Endothelial cell of umbilical vein (primary cell): ENCODE results near the gene RHOG. TPM values are rescaled to one million over a fixed set of nuclear protein-coding genes. Genes with fewer than 3 reads are reported as not detected.

Experiments used
- BruUV-seq: library from RNA; stranded (reverse); fragments of 400-500 nt; replicated peaks from 2 replicates; lab custom pipeline; 2021; lab: Mats Ljungman, UMichigan
- CTCF ChIA-PET: fragments of 300-600, 350-600 bp; sonication (Branson Sonifier 250); formaldehyde crosslinking; loops from one replicate; lab custom pipeline; 2021; ENCODE audit warnings: antibody characterized with exemption, inconsistent platforms; lab: Charles Lee
- POLR2A ChIA-PET: fragments of 300-600, 350-600 bp; sonication (Branson Sonifier 250); formaldehyde crosslinking; loops from one replicate; lab custom pipeline; 2021; ENCODE audit warnings: antibody characterized with exemption, inconsistent platforms; lab: Charles Lee
- DNase-seq: peaks from one replicate; pipeline ENCODE4 v3.0.0-alpha.2; 2011; ENCODE audit warnings: low read depth, low spot score
- FAIRE-seq: peaks from 2 replicates; lab custom pipeline; 2011; peaks lifted over from hg19 to GRCh38; lab: Jason Lieb, UNC
- H2AFZ ChIP-seq: 2 replicates; pipeline ENCODE4 v1.6.0; 2012; ENCODE audit warnings: low read depth, low read length, control low read depth, inconsistent platforms
- H3K27ac ChIP-seq: 2 replicates; pipeline ENCODE4 v1.5.1; 2011; ENCODE audit warnings: low read depth, mild to moderate bottlenecking, control low read depth, low read length, moderate library complexity; ENCODE audit not compliant: insufficient read depth
- H3K27me3 ChIP-seq, 2 experiments: 2 replicates each; pipeline versions ENCODE4 v1.6.0 to v1.6.1; 2011; ENCODE audit warnings: low read length in 2 of 2, mixed read lengths in 1 of 2; ENCODE audit not compliant: control insufficient read depth in 2 of 2, insufficient read depth in 2 of 2
- H3K36me3 ChIP-seq, 2 experiments: 2 replicates in 1 of 2; 3 replicates in 1 of 2; pipeline ENCODE4 v1.5.1; 2011; ENCODE audit warnings: low read length in 2 of 2, mild to moderate bottlenecking in 1 of 2, moderate library complexity in 1 of 2; ENCODE audit not compliant: control insufficient read depth in 2 of 2, insufficient read depth in 2 of 2; ENCODE audit errors: extremely low read depth in 1 of 2
- H3K4me1 ChIP-seq: 3 replicates; pipeline ENCODE4 v1.5.1; 2011; ENCODE audit warnings: mild to moderate bottlenecking, low read length; ENCODE audit not compliant: control insufficient read depth, insufficient read depth; ENCODE audit errors: extremely low read depth
- H3K4me2 ChIP-seq: 2 replicates; pipeline ENCODE4 v1.6.1; 2011; ENCODE audit warnings: low read length, control low read depth, mixed read lengths; ENCODE audit not compliant: insufficient read depth
- H3K4me3 ChIP-seq, 3 experiments: fragments of 200-600 bp in 1 of 3; sonication (generic), shearing (Covaris generic) in 1 of 3; replicated peaks in 1 of 3; 2 replicates each; pipeline ENCODE4 v1.5.1; 2011 to 2016; ENCODE audit warnings: control low read depth in 3 of 3, low read length in 3 of 3, mild to moderate bottlenecking in 2 of 3, inconsistent platforms in 1 of 3, low read depth in 1 of 3, moderate library complexity in 1 of 3; ENCODE audit not compliant: insufficient read depth in 1 of 3
- H3K79me2 ChIP-seq: 2 replicates; pipeline ENCODE4 v1.6.0; 2012; ENCODE audit warnings: low read length, inconsistent platforms; ENCODE audit not compliant: control insufficient read depth, insufficient read depth
- H3K9ac ChIP-seq: replicated peaks from 2 replicates; pipeline ENCODE3; 2011; ENCODE audit warnings: low read length, control low read depth; ENCODE audit not compliant: insufficient read depth; ENCODE audit errors: extremely low read depth
- H3K9me1 ChIP-seq: replicated peaks from 3 replicates; pipeline ENCODE4 v1.6.0; 2011; ENCODE audit warnings: mild to moderate bottlenecking, low read length; ENCODE audit not compliant: control insufficient read depth, insufficient read depth; ENCODE audit errors: extremely low read depth
- H3K9me3 ChIP-seq: replicated peaks from 2 replicates; pipeline ENCODE4 v1.5.1; 2012; ENCODE audit warnings: low read length, inconsistent platforms; ENCODE audit not compliant: control insufficient read depth, insufficient read depth
- H4K20me1 ChIP-seq: replicated peaks from 2 replicates; pipeline ENCODE3; 2011; ENCODE audit warnings: mild to moderate bottlenecking, low read length; ENCODE audit not compliant: control insufficient read depth, insufficient read depth; ENCODE audit errors: extremely low read depth
- CTCF ChIP-seq, 2 donors: IDR thresholded peaks; 1 replicate in 1 of 2; 2 replicates in 1 of 2; pipeline ENCODE4 v1.5.1; 2011; ENCODE audit warnings: low read length in 2 of 2, mild to moderate bottlenecking in 2 of 2, moderate library complexity in 2 of 2, control low read depth in 1 of 2, inconsistent platforms in 1 of 2, low read depth in 1 of 2; ENCODE audit not compliant: insufficient read depth in 1 of 2; ENCODE audit errors: extremely low read depth in 1 of 2
- EZH2 ChIP-seq: IDR thresholded peaks from 2 replicates; pipeline ENCODE4 v1.6.1; 2012; ENCODE audit warnings: borderline replicate concordance, low read depth, mild to moderate bottlenecking, moderate library complexity, low read length, inconsistent platforms; ENCODE audit not compliant: severe bottlenecking
- FOS ChIP-seq: IDR thresholded peaks from 2 replicates; pipeline ENCODE4 v1.6.1; 2011; ENCODE audit warnings: mild to moderate bottlenecking, low read length, moderate library complexity, borderline replicate concordance; ENCODE audit not compliant: insufficient read depth
- GATA2 ChIP-seq: IDR thresholded peaks from 2 replicates; pipeline ENCODE4 v1.7.0; 2011; ENCODE audit warnings: low read depth, mild to moderate bottlenecking, moderate library complexity, mixed read lengths, low read length; ENCODE audit not compliant: insufficient read length, insufficient read depth
- MYC ChIP-seq: IDR thresholded peaks from one replicate; pipeline ENCODE4 v1.6.1; 2011; ENCODE audit warnings: mild to moderate bottlenecking, low read depth, low read length
- POLR2A ChIP-seq: IDR thresholded peaks from 2 replicates; pipeline ENCODE4 v1.6.1; 2012; ENCODE audit warnings: low read depth, mild to moderate bottlenecking, control low read depth, low read length
- POLR2AphosphoS5 ChIP-seq: IDR thresholded peaks from 2 replicates; pipeline ENCODE4 v1.6.1; 2012; ENCODE audit warnings: low read depth, mild to moderate bottlenecking, control low read depth, low read length, moderate library complexity; ENCODE audit not compliant: insufficient read depth
- dilution Hi-C: fragments of 300-500 bp; cut with MboI; formaldehyde crosslinking; loops from one replicate; pipeline ENCODE4 v1.15.0; 2019; ENCODE audit warnings: low sequenced_read_pairs; ENCODE audit not compliant: extremely low pct_ligation_motif_present
- intact Hi-C: fragments of 100-400 bp; cut with micrococcal nuclease; formaldehyde crosslinking; loops from one replicate; pipeline ENCODE4 v1.10.0; 2022
- polyA plus RNA-seq, 4 experiments: library from polyadenylated mRNA; depleted of rRNA in 3 of 4; stranded (reverse) in 3 of 4; unstranded in 1 of 4; fragments of >200 nt; gene quantifications; 2 replicates each; pipeline versions ENCODE4 v1.2.1 to v1.2.3, GENCODE V29; 2011 to 2012; ENCODE audit warnings: missing spikeins in 1 of 4
- total RNA-seq: library from RNA; stranded (reverse); gene quantifications from 2 replicates; pipeline ENCODE4 v1.2.3, GENCODE V29; 2021
- TF ChIP-seq, protein P1 (sequence below): IDR thresholded peaks from 2 replicates; pipeline ENCODE4 v1.6.1; 2011; ENCODE audit not compliant: insufficient read depth, insufficient read length

The RHOG gene
- total and polyA plus RNA-seq, 2 donors (not counting 3 experiments of a cell fraction or from before 2014, with no cell fraction given), result 69.0 to 119 TPM

GRCh38 chr11:3808861-3809623 lies 31.7 kb downstream of the RHOG start:
- intact Hi-C loops, result loop anchor here (1.0 to 2.0 kb wide), 3 partner anchors 12 to 32 kb away; partner anchors contain the start of gene NUP98
- no TSS peak for BruUV-seq
- DNase-seq (peak; percentile 60), FAIRE-seq (peak; percentile 72)
- peak overlapping the region; percentile 99 for H2AFZ ChIP-seq
- no peak overlapping the region for H3K9ac ChIP-seq
- H3K4me1 ChIP-seq, result peaks cover 10% of the 10 kb centered on the region
- peak overlapping the region; percentile 97 for H3K4me2 ChIP-seq
- no peaks in the 10 kb centered on the region for H3K27me3 ChIP-seq
- dilution Hi-C loops, result no loop called here
- H3K4me3 ChIP-seq, result peak overlapping the region; percentile 62 to 93 (median 91)
- TF ChIP-seq EZH2 (no peak), FOS (no peak), POLR2A (no peak), POLR2AphosphoS5 (no peak), MYC (no peak), GATA2 (no peak), CTCF (IDR thresholded peaks at IDR 0.05; ENCODE audit: extremely low read depth in 1 of 2, insufficient read depth in 1 of 2, low read depth in 1 of 2, low read length in 2 of 2) (peak; percentile 23 to 32)
- TF ChIP-seq, protein P1, sequence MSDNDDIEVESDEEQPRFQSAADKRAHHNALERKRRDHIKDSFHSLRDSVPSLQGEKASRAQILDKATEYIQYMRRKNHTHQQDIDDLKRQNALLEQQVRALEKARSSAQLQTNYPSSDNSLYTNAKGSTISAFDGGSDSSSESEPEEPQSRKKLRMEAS, result no peak
- no peaks in the 10 kb centered on the region for H3K79me2 ChIP-seq
- H3K9me1 ChIP-seq, result no peaks in the 10 kb centered on the region
- POLR2A ChIA-PET, result no interaction called here
- no peaks in the 10 kb centered on the region for H3K36me3 ChIP-seq
- no peaks in the 10 kb centered on the region for H4K20me1 ChIP-seq
- H3K27ac ChIP-seq, result no peak overlapping the region
- no peaks in the 10 kb centered on the region for H3K9me3 ChIP-seq
- CTCF ChIA-PET, result interaction anchor here (1.1 to 4.4 kb wide), 15 partner anchors 10 to 264 kb away, joined by 3 to 48 read pairs (median 13); partner anchors contain the start of genes NUP98, RHOG and STIM1
